H9 (cell line): Measurements from ENCODE around the gene UNC5A. TPM values are rescaled to one million over a fixed set of nuclear protein-coding genes. Genes with fewer than 3 reads are reported as not detected.

Experiments
- DNase-seq: peaks from one replicate; pipeline ENCODE4 v3.0.0-alpha.2; 2017
- H2AFZ ChIP-seq: one replicate; pipeline ENCODE4 v1.6.1; 2013; ENCODE audit warnings: mild to moderate bottlenecking, low read length, control low read depth, moderate library complexity
- H2AK5ac ChIP-seq: 2 replicates; pipeline ENCODE4 v1.6.1; 2013; ENCODE audit warnings: low read length, control low read depth, mixed read lengths; ENCODE audit not compliant: insufficient read length
- H2BK120ac ChIP-seq: one replicate; pipeline ENCODE4 v1.6.1; 2013; ENCODE audit warnings: low read depth, mild to moderate bottlenecking, low read length, control low read depth, inconsistent platforms; ENCODE audit not compliant: poor library complexity, severe bottlenecking
- H2BK12ac ChIP-seq: 2 replicates; pipeline ENCODE4 v1.6.1; 2013; ENCODE audit warnings: low read length, control low read depth, mixed read lengths, low read depth; ENCODE audit not compliant: insufficient read length
- H2BK15ac ChIP-seq: 2 replicates; pipeline ENCODE4 v1.6.1; 2013; ENCODE audit warnings: low read depth, low read length, control low read depth
- H2BK20ac ChIP-seq: one replicate; pipeline ENCODE4 v1.6.1; 2013; ENCODE audit warnings: low read depth, mild to moderate bottlenecking, low read length, control low read depth, inconsistent platforms; ENCODE audit not compliant: poor library complexity, severe bottlenecking
- H2BK5ac ChIP-seq: 2 replicates; pipeline ENCODE4 v1.6.1; 2013; ENCODE audit warnings: low read length, control low read depth, mixed read lengths; ENCODE audit not compliant: insufficient read length
- H3K14ac ChIP-seq: 2 replicates; pipeline ENCODE4 v1.6.1; 2013; ENCODE audit warnings: low read length, control low read depth; ENCODE audit not compliant: insufficient read depth
- H3K18ac ChIP-seq: 2 replicates; pipeline ENCODE4 v1.6.1; 2013; ENCODE audit warnings: low read depth, mild to moderate bottlenecking, mixed read lengths, low read length, control low read depth; ENCODE audit not compliant: insufficient read length
- H3K23ac ChIP-seq: 2 replicates; pipeline ENCODE4 v1.6.1; 2013; ENCODE audit warnings: low read length, control low read depth, mixed read lengths, low read depth; ENCODE audit not compliant: insufficient read length
- H3K23me2 ChIP-seq: 2 replicates; pipeline ENCODE4 v1.6.1; 2013; ENCODE audit warnings: low read depth, mild to moderate bottlenecking, mixed read lengths, low read length, control low read depth; ENCODE audit not compliant: insufficient read length, poor library complexity, severe bottlenecking
- H3K27ac ChIP-seq: 2 replicates; pipeline ENCODE4 v1.5.1; 2013; ENCODE audit warnings: low read length, control low read depth, mixed read lengths, low read depth; ENCODE audit not compliant: insufficient read length
- H3K27me3 ChIP-seq: 2 replicates; pipeline ENCODE4 v1.6.1; 2013; ENCODE audit warnings: low read length, control low read depth, inconsistent platforms; ENCODE audit not compliant: insufficient read depth
- H3K4ac ChIP-seq: 2 replicates; pipeline ENCODE4 v1.6.1; 2013; ENCODE audit warnings: low read depth, mild to moderate bottlenecking, control low read depth, inconsistent platforms, low read length, moderate library complexity
- H3K4me1 ChIP-seq: 2 replicates; pipeline ENCODE4 v1.6.1; 2013; ENCODE audit warnings: low read length, control low read depth, inconsistent platforms; ENCODE audit not compliant: insufficient read depth
- H3K4me2 ChIP-seq: 2 replicates; pipeline ENCODE4 v1.6.1; 2013; ENCODE audit warnings: low read length, control low read depth, mixed read lengths; ENCODE audit not compliant: insufficient read length, insufficient read depth
- H3K56ac ChIP-seq: 2 replicates; pipeline ENCODE4 v1.6.1; 2013; ENCODE audit warnings: low read depth, mild to moderate bottlenecking, mixed read lengths, low read length, control low read depth; ENCODE audit not compliant: insufficient read length
- H3K79me1 ChIP-seq: 2 replicates; pipeline ENCODE4 v1.6.1; 2013; ENCODE audit warnings: low read depth, mild to moderate bottlenecking, moderate library complexity, low read length, control low read depth, inconsistent platforms; ENCODE audit not compliant: insufficient read depth, poor library complexity, severe bottlenecking
- H3K79me2 ChIP-seq: 2 replicates; pipeline ENCODE4 v1.6.1; 2013; ENCODE audit warnings: low read length, control low read depth, inconsistent platforms; ENCODE audit not compliant: insufficient read depth
- H3K9ac ChIP-seq: 2 replicates; pipeline ENCODE4 v1.6.1; 2013; ENCODE audit warnings: low read length, control low read depth, mixed read lengths; ENCODE audit not compliant: insufficient read length; ENCODE audit errors: extremely low read depth
- H3K9me3 ChIP-seq: one replicate; pipeline ENCODE4 v1.6.1; 2013; ENCODE audit warnings: low read depth, low read length, inconsistent platforms; ENCODE audit not compliant: control insufficient read depth
- H3T11ph ChIP-seq: one replicate; pipeline ENCODE4 v1.6.1; 2013; ENCODE audit warnings: mild to moderate bottlenecking, low read length, control low read depth, inconsistent platforms
- H4K20me1 ChIP-seq: one replicate; pipeline ENCODE4 v1.6.1; 2013; ENCODE audit not compliant: control insufficient read depth, insufficient read length, insufficient read depth
- H4K5ac ChIP-seq: 2 replicates; pipeline ENCODE4 v1.6.1; 2013; ENCODE audit warnings: low read depth, mild to moderate bottlenecking, mixed read lengths, low read length, control low read depth; ENCODE audit not compliant: insufficient read length
- H4K8ac ChIP-seq: replicated peaks from 2 replicates; pipeline ENCODE4 v1.6.1; 2013; ENCODE audit warnings: low read length, control low read depth, mixed read lengths, low read depth; ENCODE audit not compliant: insufficient read length
- H4K91ac ChIP-seq: 2 replicates; pipeline ENCODE4 v1.6.1; 2013; ENCODE audit warnings: low read depth, mild to moderate bottlenecking, moderate library complexity, mixed read lengths, low read length, control low read depth; ENCODE audit not compliant: insufficient read length
- H3K27ac Mint-ChIP-seq, 3 experiments: 2 replicates in 2 of 3; 3 replicates in 1 of 3; pipeline ENCODE4 v1.8.0; 2020 to 2021; ENCODE audit warnings: mixed read lengths in 3 of 3, mild to moderate bottlenecking in 1 of 3, moderate library complexity in 1 of 3
- H3K27me3 Mint-ChIP-seq: 2 replicates; pipeline ENCODE4 v1.8.0; 2021; ENCODE audit warnings: low read depth, mild to moderate bottlenecking, moderate library complexity, mixed read lengths
- H3K36me3 Mint-ChIP-seq, 3 experiments: 2 replicates in 2 of 3; 3 replicates in 1 of 3; pipeline ENCODE4 v1.8.0; 2020 to 2021; ENCODE audit warnings: low read depth in 3 of 3, mixed read lengths in 3 of 3; ENCODE audit not compliant: insufficient read depth in 1 of 3
- H3K4me1 Mint-ChIP-seq, 2 experiments: 2 replicates each; pipeline ENCODE4 v1.8.0; 2020; ENCODE audit warnings: mixed read lengths in 2 of 2
- H3K4me3 Mint-ChIP-seq, 2 experiments: 2 replicates in 1 of 2; 3 replicates in 1 of 2; pipeline ENCODE4 v1.8.0; 2020 to 2021; ENCODE audit warnings: mild to moderate bottlenecking in 2 of 2, mixed read lengths in 2 of 2, moderate library complexity in 1 of 2
- H3K9me3 Mint-ChIP-seq, 2 experiments: 2 replicates in 1 of 2; 3 replicates in 1 of 2; pipeline ENCODE4 v1.8.0; 2020; ENCODE audit warnings: mild to moderate bottlenecking in 2 of 2, mixed read lengths in 2 of 2, moderate library complexity in 1 of 2
- WGBS: extraction: QIAGEN DNeasy Blood & Tissue Kit; methylation state at CpG from one replicate; pipeline ENCODE4 v1.1.7; 2013; ENCODE audit warnings: missing lambda C conversion rate, low lambda C conversion rate, mixed read lengths; ENCODE audit not compliant: insufficient read length; ENCODE audit errors: extremely low coverage; 5-methylcytosine and 5-hydroxymethylcytosine counted together
- total RNA-seq: library from RNA; stranded (reverse); gene quantifications from 2 replicates; pipeline ENCODE4 v1.2.1, GENCODE V29; 2021
- TF ChIP-seq, protein P1 (sequence below): fragments of 200-600 bp; sonication (generic); conservative IDR thresholded peaks from 3 replicates; pipeline ENCODE4 v1.8.0; 2021; ENCODE audit warnings: antibody characterized with exemption, mild to moderate bottlenecking

Gene UNC5A
- total RNA-seq, 1 experiment from 2014 or later: 4.4 TPM

DNA sequence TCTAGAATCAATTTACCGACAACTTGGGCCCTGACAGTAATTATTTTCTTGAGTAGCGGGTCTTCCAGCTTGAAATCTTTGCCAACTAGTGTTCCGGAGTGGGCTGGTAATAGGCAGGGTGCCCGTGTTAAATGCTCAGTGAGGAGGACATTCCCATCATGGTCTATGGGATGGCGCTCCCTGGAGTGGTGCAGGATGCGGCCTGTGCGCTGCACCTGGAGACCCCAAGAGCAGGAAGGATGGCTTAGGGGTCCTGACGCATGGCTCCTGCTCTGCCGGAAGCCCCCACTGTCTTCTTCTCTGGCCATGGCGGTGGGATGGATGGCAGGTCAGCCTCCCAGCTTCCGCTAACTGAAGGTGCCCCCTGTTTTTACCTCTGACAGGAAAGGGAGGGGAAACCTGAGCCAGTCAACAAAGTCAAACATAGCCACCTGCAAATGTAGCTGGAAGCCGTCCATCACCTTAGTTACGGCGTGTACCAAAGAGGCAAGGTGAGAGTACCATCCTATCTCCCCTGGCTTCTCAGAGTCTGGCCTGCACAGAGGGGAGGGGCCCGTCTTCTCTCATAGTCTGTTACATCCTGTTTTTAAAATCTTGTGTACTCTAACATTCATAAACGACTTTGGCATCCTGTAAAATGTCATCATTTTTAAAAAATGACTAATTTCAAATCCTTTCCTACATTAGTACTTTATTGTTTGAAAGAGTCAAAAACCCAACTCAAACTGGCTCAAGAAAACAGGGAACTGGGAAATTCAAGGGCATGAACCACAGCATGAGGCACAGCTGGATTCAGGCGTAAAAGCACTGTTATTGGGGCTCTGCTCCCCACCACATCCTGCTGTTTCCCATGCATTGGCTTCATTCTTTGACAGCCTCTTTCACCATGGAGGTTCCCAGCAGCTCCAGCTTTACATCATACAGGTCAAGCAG lies 28.5 kb upstream of the UNC5A start:
- H3T11ph ChIP-seq: no peak overlapping the region
- no peaks in the 10 kb centered on the region for H3K27me3 ChIP-seq
- H3K4me2 ChIP-seq: no peak overlapping the region
- TF ChIP-seq, protein P1, sequence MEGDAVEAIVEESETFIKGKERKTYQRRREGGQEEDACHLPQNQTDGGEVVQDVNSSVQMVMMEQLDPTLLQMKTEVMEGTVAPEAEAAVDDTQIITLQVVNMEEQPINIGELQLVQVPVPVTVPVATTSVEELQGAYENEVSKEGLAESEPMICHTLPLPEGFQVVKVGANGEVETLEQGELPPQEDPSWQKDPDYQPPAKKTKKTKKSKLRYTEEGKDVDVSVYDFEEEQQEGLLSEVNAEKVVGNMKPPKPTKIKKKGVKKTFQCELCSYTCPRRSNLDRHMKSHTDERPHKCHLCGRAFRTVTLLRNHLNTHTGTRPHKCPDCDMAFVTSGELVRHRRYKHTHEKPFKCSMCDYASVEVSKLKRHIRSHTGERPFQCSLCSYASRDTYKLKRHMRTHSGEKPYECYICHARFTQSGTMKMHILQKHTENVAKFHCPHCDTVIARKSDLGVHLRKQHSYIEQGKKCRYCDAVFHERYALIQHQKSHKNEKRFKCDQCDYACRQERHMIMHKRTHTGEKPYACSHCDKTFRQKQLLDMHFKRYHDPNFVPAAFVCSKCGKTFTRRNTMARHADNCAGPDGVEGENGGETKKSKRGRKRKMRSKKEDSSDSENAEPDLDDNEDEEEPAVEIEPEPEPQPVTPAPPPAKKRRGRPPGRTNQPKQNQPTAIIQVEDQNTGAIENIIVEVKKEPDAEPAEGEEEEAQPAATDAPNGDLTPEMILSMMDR: no peak
- no CpG with 5 or more reads among the region's 17 CpGs for WGBS
- H3K9me3 ChIP-seq: no peaks in the 10 kb centered on the region
- peaks cover 21% of the 10 kb centered on the region for H3K27me3 Mint-ChIP-seq
- no peak overlapping the region for H2BK12ac ChIP-seq
- H2BK15ac ChIP-seq: no peak overlapping the region
- H2AK5ac ChIP-seq: no peak overlapping the region
- H4K91ac ChIP-seq: no peak overlapping the region
- H2BK5ac ChIP-seq: no peak overlapping the region
- H4K8ac ChIP-seq: no peak overlapping the region
- no peak overlapping the region for H3K14ac ChIP-seq
- H3K27ac ChIP-seq: no peak overlapping the region
- H3K4ac ChIP-seq: no peak overlapping the region
- H3K79me2 ChIP-seq: no peaks in the 10 kb centered on the region
- no peak overlapping the region for H2BK120ac ChIP-seq
- H3K18ac ChIP-seq: no peak overlapping the region
- no peaks in the 10 kb centered on the region for H3K23me2 ChIP-seq
- no peak overlapping the region for H3K56ac ChIP-seq
- no peak overlapping the region for H3K23ac ChIP-seq
- H3K9me3 Mint-ChIP-seq: no peaks in the 10 kb centered on the region
- no peaks in the 10 kb centered on the region for H4K20me1 ChIP-seq
- H3K36me3 Mint-ChIP-seq: no peaks in the 10 kb centered on the region
- no peak overlapping the region for H2BK20ac ChIP-seq
- no peak overlapping the region for H3K9ac ChIP-seq
- H3K4me1 ChIP-seq: peaks cover 7% of the 10 kb centered on the region; the same call in 1 of the 2 replicates
- H3K4me1 Mint-ChIP-seq: peaks cover 17 to 22% of the 10 kb centered on the region in 2 experiments
- H3K4me3 Mint-ChIP-seq: no peak overlapping the region
- no peaks in the 10 kb centered on the region for H3K79me1 ChIP-seq
- H2AFZ ChIP-seq: no peak overlapping the region
- no peak overlapping the region; a peak in 1 of 7 replicates for H3K27ac Mint-ChIP-seq
- peak; percentile 14 for DNase-seq
- H4K5ac ChIP-seq: no peak overlapping the region
